HCT116 (cell line): ENCODE data around the gene GPR107. TPM values are rescaled to one million over a fixed set of nuclear protein-coding genes. Genes with fewer than 3 reads are reported as not detected.

Experiments
- ATAC-seq: fragments of 200-7000 bp; cut with Tn5 transposase; 2 replicates; pipeline ENCODE4 v1.9.1; 2020; ENCODE audit warnings: mild to moderate bottlenecking, moderate library complexity
- BruUV-seq: library from RNA; stranded (reverse); fragments of 400-500 nt; replicated peaks from 2 replicates; lab custom pipeline; 2021; lab: Mats Ljungman, UMichigan
- CTCF ChIA-PET: fragments of 300-600 bp; sonication (Branson Sonifier 250); formaldehyde crosslinking; loops from one replicate; lab custom pipeline; 2021; ENCODE audit warnings: antibody characterized with exemption; lab: Charles Lee
- POLR2A ChIA-PET: fragments of 300-600, 350-600 bp; sonication (Branson Sonifier 250); formaldehyde crosslinking; loops from one replicate; lab custom pipeline; 2021; ENCODE audit warnings: antibody characterized with exemption; lab: Charles Lee
- RAD21 ChIA-PET, 2 experiments: fragments of 300-600 bp; sonication (Branson Sonifier 250); formaldehyde crosslinking; loops; one replicate each; lab custom pipeline; 2023; ENCODE audit warnings: low total read pairs in 2 of 2; ENCODE audit not compliant: uncharacterized antibody in 2 of 2, unreplicated experiment in 2 of 2, low non-redundant PET in 1 of 2; lab: Charles Lee
- DNase-seq: peaks from one replicate; pipeline ENCODE4 v3.0.0-alpha.2; 2010; ENCODE audit warnings: low read depth, low spot score
- H2AFZ ChIP-seq: fragments of 200-600 bp; shearing (Covaris generic), sonication (generic); 2 replicates; pipeline ENCODE4 v1.6.1; 2017; ENCODE audit warnings: low read depth, mixed run types, mixed read lengths, antibody characterized with exemption, low read length; ENCODE audit not compliant: poor library complexity, severe bottlenecking
- H3K27ac ChIP-seq: 2 replicates; pipeline ENCODE4 v1.5.1; 2012; ENCODE audit warnings: low read depth, low read length
- H3K27me3 ChIP-seq: fragments of 200-600 bp; sonication (generic); 2 replicates; pipeline ENCODE4 v1.6.1; 2016; ENCODE audit warnings: mixed run types, low read length, mixed read lengths; ENCODE audit not compliant: insufficient read depth
- H3K36me3 ChIP-seq, 2 experiments: fragments of 200-500 bp in 1 of 2; fragments of 200-600 bp in 1 of 2; sonication (Bioruptor generic) in 1 of 2; sonication (generic) in 1 of 2; 2 replicates each; pipeline versions ENCODE4 v1.5.1 to v1.6.1; 2014 to 2016; ENCODE audit warnings: low read length in 2 of 2, inconsistent platforms in 1 of 2, mixed read lengths in 1 of 2, mixed run types in 1 of 2; ENCODE audit not compliant: insufficient read depth in 2 of 2, control insufficient read depth in 1 of 2
- H3K4me1 ChIP-seq, 2 experiments: fragments of 200-600 bp in 1 of 2; sonication (generic) in 1 of 2; 2 replicates each; pipeline versions ENCODE4 v1.5.1 to v1.6.1; 2012 to 2017; ENCODE audit warnings: low read length in 2 of 2, inconsistent platforms in 1 of 2, mild to moderate bottlenecking in 1 of 2, mixed read lengths in 1 of 2, mixed run types in 1 of 2, moderate library complexity in 1 of 2; ENCODE audit not compliant: insufficient read depth in 2 of 2, control insufficient read depth in 1 of 2
- H3K4me2 ChIP-seq: fragments of 200-600 bp; sonication (generic); 2 replicates; pipeline ENCODE4 v1.6.1; 2017; ENCODE audit warnings: mixed run types, low read length, mixed read lengths
- H3K4me3 ChIP-seq, 2 experiments: fragments of 200-600 bp in 1 of 2; sonication (generic) in 1 of 2; replicated peaks in 1 of 2; 2 replicates each; pipeline ENCODE4 v1.5.1; 2011 to 2016; ENCODE audit warnings: low read length in 2 of 2, control low read depth in 1 of 2, low read depth in 1 of 2, mild to moderate bottlenecking in 1 of 2, mixed read lengths in 1 of 2, mixed run types in 1 of 2
- H3K79me2 ChIP-seq: fragments of 200-600 bp; sonication (generic); 2 replicates; pipeline ENCODE4 v1.6.1; 2017; ENCODE audit warnings: mild to moderate bottlenecking, mixed run types, low read length, moderate library complexity, mixed read lengths; ENCODE audit not compliant: insufficient read depth
- H3K9ac ChIP-seq: fragments of 200-600 bp; sonication (generic); 2 replicates; pipeline ENCODE4 v1.6.1; 2016; ENCODE audit warnings: low read length, mixed read lengths
- H3K9me2 ChIP-seq: fragments of 200-600 bp; sonication (generic), shearing (Covaris generic); 2 replicates; pipeline ENCODE4 v1.6.1; 2017; ENCODE audit warnings: mixed run types, mild to moderate bottlenecking, moderate library complexity; ENCODE audit not compliant: insufficient read depth
- H3K9me3 ChIP-seq, 2 experiments: fragments of 200-500 bp in 1 of 2; fragments of 200-600 bp in 1 of 2; sonication (Bioruptor generic) in 1 of 2; sonication (generic) in 1 of 2; 2 replicates each; pipeline ENCODE4 v1.6.1; 2014 to 2017; ENCODE audit warnings: low read length in 2 of 2, mixed read lengths in 2 of 2, inconsistent platforms in 1 of 2, low read depth in 1 of 2, mild to moderate bottlenecking in 1 of 2, mixed run types in 1 of 2, moderate library complexity in 1 of 2; ENCODE audit not compliant: control insufficient read depth in 1 of 2, insufficient read depth in 1 of 2
- H4K20me1 ChIP-seq: fragments of 200-600 bp; sonication (generic), shearing (Covaris generic); 2 replicates; pipeline ENCODE4 v1.6.1; 2017; ENCODE audit warnings: mixed run types, mild to moderate bottlenecking, moderate library complexity; ENCODE audit not compliant: insufficient read depth
- EGR1 ChIP-seq: IDR thresholded peaks from 2 replicates; pipeline ENCODE4 v1.6.1; 2012; ENCODE audit warnings: low read depth
- ELF1 ChIP-seq: IDR thresholded peaks from 2 replicates; pipeline ENCODE4 v1.6.1; 2012; ENCODE audit warnings: low read depth, borderline replicate concordance
- POLR2A ChIP-seq: IDR thresholded peaks from 2 replicates; pipeline ENCODE4 v1.7.0; 2011; ENCODE audit warnings: borderline replicate concordance; ENCODE audit not compliant: insufficient read depth, insufficient read length; ENCODE audit errors: extremely low read depth
- POLR2AphosphoS5 ChIP-seq: IDR thresholded peaks from 2 replicates; pipeline ENCODE4 v1.6.1; 2011; ENCODE audit warnings: mild to moderate bottlenecking, low read depth, low read length, moderate library complexity
- SIN3A ChIP-seq: IDR thresholded peaks from 2 replicates; pipeline ENCODE4 v1.6.1; 2012; ENCODE audit warnings: low read depth
- SRF ChIP-seq: IDR thresholded peaks from 2 replicates; pipeline ENCODE4 v1.6.1; 2012; ENCODE audit warnings: low read depth
- TCF7L2 ChIP-seq: IDR thresholded peaks from 2 replicates; pipeline ENCODE4 v1.7.0; 2011; ENCODE audit warnings: borderline replicate concordance, inconsistent platforms; ENCODE audit not compliant: insufficient read depth, insufficient read length; ENCODE audit errors: extremely low read depth
- ZNF274 ChIP-seq: fragments of 200-500 bp; sonication (Bioruptor generic); IDR thresholded peaks from 2 replicates; pipeline ENCODE4 v1.6.1; 2014; ENCODE audit warnings: mild to moderate bottlenecking, low read depth, low read length, inconsistent platforms
- intact Hi-C: fragments of 100-400 bp; cut with micrococcal nuclease; formaldehyde crosslinking; loops from 2 replicates; pipeline ENCODE4 v1.10.0; 2022
- total RNA-seq: library from RNA; stranded (reverse); gene quantifications from one replicate; pipeline ENCODE4 v1.2.1, GENCODE V29; 2021; ENCODE audit not compliant: unreplicated experiment
- TF ChIP-seq, protein P1 (sequence below): IDR thresholded peaks from 2 replicates; pipeline ENCODE4 v1.6.1; 2012
- TF ChIP-seq, protein P2 (sequence below), 3 experiments: fragments of 200-600 bp in 1 of 3; sonication (generic) in 1 of 3; IDR thresholded peaks in 2 of 3; conservative IDR thresholded peaks in 1 of 3; 2 replicates each; pipeline ENCODE4 v1.5.1; 2012 to 2017; ENCODE audit warnings: low read depth in 2 of 3, low read length in 2 of 3, antibody characterized with exemption in 1 of 3, borderline replicate concordance in 1 of 3, control low read depth in 1 of 3, mild to moderate bottlenecking in 1 of 3, mixed read lengths in 1 of 3, mixed run types in 1 of 3, moderate library complexity in 1 of 3; ENCODE audit not compliant: insufficient read depth in 1 of 3

The GPR107 gene
- total RNA-seq, 1 experiment from 2014 or later, result 32.5 TPM

- POLR2A ChIA-PET, result no interaction called here
- CTCF ChIA-PET, result no interaction called here
- Histone ChIP-seq H3K27ac (no peak overlapping the region), H3K4me3 (no peak overlapping the region), H3K4me2 (no peak overlapping the region), H3K9me2 (no peaks in the 10 kb centered on the region), H3K36me3 (no peaks in the 10 kb centered on the region), H3K9ac (no peak overlapping the region), H2AFZ (no peak overlapping the region), H3K79me2 (peaks cover 52% of the 10 kb centered on the region), H4K20me1 (no peaks in the 10 kb centered on the region), H3K27me3 (no peaks in the 10 kb centered on the region), H3K4me1 (no peaks in the 10 kb centered on the region), H3K9me3 (no peaks in the 10 kb centered on the region)
- intact Hi-C loops, result no loop called here
- DNase-seq, result no peak
- TF ChIP-seq, protein P1, sequence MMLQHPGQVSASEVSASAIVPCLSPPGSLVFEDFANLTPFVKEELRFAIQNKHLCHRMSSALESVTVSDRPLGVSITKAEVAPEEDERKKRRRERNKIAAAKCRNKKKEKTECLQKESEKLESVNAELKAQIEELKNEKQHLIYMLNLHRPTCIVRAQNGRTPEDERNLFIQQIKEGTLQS, result no peak
- TF ChIP-seq, protein P2, sequence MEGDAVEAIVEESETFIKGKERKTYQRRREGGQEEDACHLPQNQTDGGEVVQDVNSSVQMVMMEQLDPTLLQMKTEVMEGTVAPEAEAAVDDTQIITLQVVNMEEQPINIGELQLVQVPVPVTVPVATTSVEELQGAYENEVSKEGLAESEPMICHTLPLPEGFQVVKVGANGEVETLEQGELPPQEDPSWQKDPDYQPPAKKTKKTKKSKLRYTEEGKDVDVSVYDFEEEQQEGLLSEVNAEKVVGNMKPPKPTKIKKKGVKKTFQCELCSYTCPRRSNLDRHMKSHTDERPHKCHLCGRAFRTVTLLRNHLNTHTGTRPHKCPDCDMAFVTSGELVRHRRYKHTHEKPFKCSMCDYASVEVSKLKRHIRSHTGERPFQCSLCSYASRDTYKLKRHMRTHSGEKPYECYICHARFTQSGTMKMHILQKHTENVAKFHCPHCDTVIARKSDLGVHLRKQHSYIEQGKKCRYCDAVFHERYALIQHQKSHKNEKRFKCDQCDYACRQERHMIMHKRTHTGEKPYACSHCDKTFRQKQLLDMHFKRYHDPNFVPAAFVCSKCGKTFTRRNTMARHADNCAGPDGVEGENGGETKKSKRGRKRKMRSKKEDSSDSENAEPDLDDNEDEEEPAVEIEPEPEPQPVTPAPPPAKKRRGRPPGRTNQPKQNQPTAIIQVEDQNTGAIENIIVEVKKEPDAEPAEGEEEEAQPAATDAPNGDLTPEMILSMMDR (IDR thresholded peaks at IDR 0.05 in 2 of 3, conservative IDR thresholded peaks at IDR 0.05 in 1 of 3; ENCODE audit: borderline replicate concordance in 1 of 3, insufficient read depth in 1 of 3, low read depth in 2 of 3, low read length in 2 of 3), result no peak
- TF ChIP-seq ZNF274, result no peak
- TF ChIP-seq POLR2AphosphoS5, result no peak
- no peak for TF ChIP-seq SIN3A
- no peak for TF ChIP-seq ELF1
- TF ChIP-seq EGR1, result no peak
- no peak for TF ChIP-seq TCF7L2
- no peak for TF ChIP-seq SRF
- no peak for TF ChIP-seq POLR2A
- BruUV-seq, result no TSS peak
- no peak for ATAC-seq
- RAD21 ChIA-PET, result no interaction called here
Observed at GRCh38 chr9:130060296-130060695, 6.6 kb downstream of the GPR107 start.
